ENCODE results near the gene KRTAP19-8. TPM values are rescaled to one million over a fixed set of nuclear protein-coding genes. Genes with fewer than 3 reads are reported as not detected.

The KRTAP19-8 gene
- polyA plus RNA-seq, 2 of the 4 experiments (the other 2 are of a cell fraction), result not detected

- FAIRE-seq, result no peak
- ATAC-seq, result no peak
- no peak overlapping the region for H3K4me3 ChIP-seq
- WGBS (ENCODE audit: missing lambda C conversion rate), result 3% methylated on average over 5 of the region's 5 CpGs
- H3K4me2 ChIP-seq, result no peak overlapping the region
- H3K4me1 ChIP-seq, result no peaks in the 10 kb centered on the region
- no peaks in the 10 kb centered on the region for H3K9me3 ChIP-seq
- ChIA-PET POLR2A (no interaction called here), CTCF (no interaction called here)
- TF ChIP-seq EP300 (IDR thresholded peaks at IDR 0.05) (no peak), RFX5 (IDR thresholded peaks at IDR 0.05) (no peak), BHLHE40 (IDR thresholded peaks at IDR 0.05; ENCODE audit: low read depth, low read length) (no peak), KDM5A (IDR thresholded peaks at IDR 0.05) (no peak)
- DNase-seq (ENCODE audit: low read depth in 1 of 2, low spot score in 1 of 2), result no peak
- no peak overlapping the region for H3K27ac ChIP-seq
Measured at GRCh38 chr21:31043471-31043870, 5.2 kb upstream of the KRTAP19-8 start.

- Histone ChIP-seq H3K9me3 (no peaks in the 10 kb centered on the region), H3K4me3 (no peak overlapping the region), H3K27ac (no peak overlapping the region), H3K4me2 (no peak overlapping the region), H3K4me1 (no peaks in the 10 kb centered on the region)
- TF ChIP-seq RAD21 (conservative IDR thresholded peaks at IDR 0.05 in 1 of 2, IDR thresholded peaks at IDR 0.05 in 1 of 2), result no peak
- TF ChIP-seq PHF8 (IDR thresholded peaks at IDR 0.05; ENCODE audit: borderline replicate concordance, low read depth), result no peak
- TF ChIP-seq ATOH8 (CRISPR knock-in tag; IDR thresholded peaks at IDR 0.05; ENCODE audit: low read depth), result no peak
- TF ChIP-seq MAFK (IDR thresholded peaks at IDR 0.05; ENCODE audit: partially characterized antibody), result no peak
- no peak for TF ChIP-seq MAX (IDR thresholded peaks at IDR 0.05)
- no peak for TF ChIP-seq KDM5A (IDR thresholded peaks at IDR 0.05)
- TF ChIP-seq ESRRA (IDR thresholded peaks at IDR 0.05; ENCODE audit: borderline replicate concordance, low read length), result no peak
- no peak for TF ChIP-seq POLR2AphosphoS2 (conservative IDR thresholded peaks at IDR 0.05; ENCODE audit: low read length)
- no peak for TF ChIP-seq SREBF2 (IDR thresholded peaks at IDR 0.05)
- no peak for TF ChIP-seq HOXB13 (CRISPR knock-in tag; IDR thresholded peaks at IDR 0.05; ENCODE audit: low read depth)
- TF ChIP-seq TFCP2L1 (CRISPR knock-in tag; IDR thresholded peaks at IDR 0.05), result no peak
- 0% methylated on average over 1 of the region's 1 CpG for WGBS (ENCODE audit: missing lambda C conversion rate)
- CTCF ChIA-PET, result no interaction called here
- no peak for DNase-seq (ENCODE audit: low read depth in 1 of 2, low spot score in 1 of 2)
- FAIRE-seq, result no peak
- POLR2A ChIA-PET, result no interaction called here
- no peak for ATAC-seq
Measured at GRCh38 chr21:31042080-31042464, 3.8 kb upstream of the KRTAP19-8 start.

GRCh38 chr21:31041295-31042079 is 3.2 kb upstream of the KRTAP19-8 start:
- Histone ChIP-seq H3K27ac (no peak overlapping the region), H3K4me3 (no peak overlapping the region), H3K4me1 (no peaks in the 10 kb centered on the region), H3K9me3 (no peaks in the 10 kb centered on the region), H3K4me2 (no peak overlapping the region)
- ChIA-PET POLR2A (no interaction called here), CTCF (no interaction called here)
- DNase-seq (ENCODE audit: low read depth in 1 of 2, low spot score in 1 of 2) (no peak), FAIRE-seq (no peak), ATAC-seq (no peak)
- TF ChIP-seq RFX5 (IDR thresholded peaks at IDR 0.05), result no peak
- TF ChIP-seq NPAS2 (CRISPR knock-in tag; IDR thresholded peaks at IDR 0.05; ENCODE audit: borderline replicate concordance), result no peak
- no peak for TF ChIP-seq NR3C1 (IDR thresholded peaks at IDR 0.05)
- no peak for TF ChIP-seq SREBF2 (IDR thresholded peaks at IDR 0.05)
- TF ChIP-seq E2F6 (IDR thresholded peaks at IDR 0.05; ENCODE audit: borderline replicate concordance, low read depth), result no peak
- TF ChIP-seq NFE2L2 (conservative IDR thresholded peaks at IDR 0.05; ENCODE audit: low read length), result no peak
- no peak for TF ChIP-seq MYC (IDR thresholded peaks at IDR 0.05; ENCODE audit: borderline replicate concordance, low read length)
- TF ChIP-seq BCL3 (IDR thresholded peaks at IDR 0.05), result no peak
- no peak for TF ChIP-seq RAD21 (conservative IDR thresholded peaks at IDR 0.05 in 1 of 2, IDR thresholded peaks at IDR 0.05 in 1 of 2)
- TF ChIP-seq HMGXB4 (CRISPR knock-in tag; IDR thresholded peaks at IDR 0.05; ENCODE audit: borderline replicate concordance), result no peak
- TF ChIP-seq KDM1A (IDR thresholded peaks at IDR 0.05; ENCODE audit: low read depth), result no peak
- TF ChIP-seq CBX8 (IDR thresholded peaks at IDR 0.05), result no peak
- TF ChIP-seq HOXB13 (CRISPR knock-in tag; IDR thresholded peaks at IDR 0.05; ENCODE audit: low read depth), result no peak
- no peak for TF ChIP-seq TP53 (CRISPR knock-in tag; IDR thresholded peaks at IDR 0.05)
- WGBS (ENCODE audit: missing lambda C conversion rate), result 19% methylated on average over 11 of the region's 11 CpGs
